Measurements from ENCODE around the gene RAB40B. TPM values are rescaled to one million over a fixed set of nuclear protein-coding genes. Genes with fewer than 3 reads are reported as not detected.

The RAB40B gene
- total RNA-seq, 4 donors from 2014 or later, result 10.4 to 25.5 (median 19.2) TPM

GRCh38 chr17:82674656-82675475 is 23.6 kb downstream of the RAB40B start:
- no peak for TF ChIP-seq POLR2AphosphoS5 (IDR thresholded peaks at IDR 0.05)
- no peak for TF ChIP-seq EP300 (IDR thresholded peaks at IDR 0.05)
- TF ChIP-seq POLR2A (IDR thresholded peaks at IDR 0.05), result no peak
- peak; percentile 19 for ATAC-seq
- WGBS, 2 donors (ENCODE audit: low coverage in 1 of 2), result 75 to 78% methylated on average over 9 to 13 of the region's 20 CpGs

GRCh38 chr17:82670661-82671450 is 27.6 kb downstream of the RAB40B start:
- WGBS, 2 donors (ENCODE audit: low coverage in 1 of 2), result 81 to 87% methylated on average over 10 to 16 of the region's 19 CpGs
- no peaks in the 10 kb centered on the region for H3K9me3 ChIP-seq
- peak overlapping the region in 2 of 4 donors; percentile 33 to 70 for H3K27ac ChIP-seq
- peaks cover 0 to 24% (median 0%) of the 10 kb centered on the region in 3 donors for H3K4me1 ChIP-seq
- TF ChIP-seq POLR2A (IDR thresholded peaks at IDR 0.05) (no peak), POLR2AphosphoS5 (IDR thresholded peaks at IDR 0.05) (no peak), EP300 (IDR thresholded peaks at IDR 0.05) (no peak), CTCF (IDR thresholded peaks at IDR 0.05) (no peak)
- no peak for ATAC-seq
- H3K36me3 ChIP-seq, result peaks cover 0 to 11% of the 10 kb centered on the region in 2 donors
- H3K4me3 ChIP-seq, result no peak overlapping the region
- H3K27me3 ChIP-seq, result no peaks in the 10 kb centered on the region

More at GRCh38 chr17:82674656-82675475, 23.6 kb downstream of the RAB40B start:
- H3K27me3 ChIP-seq, result no peaks in the 10 kb centered on the region
- no peak overlapping the region for H3K27ac ChIP-seq
- H3K4me3 ChIP-seq, result no peak overlapping the region
- H3K9me3 ChIP-seq, result no peaks in the 10 kb centered on the region
- H3K36me3 ChIP-seq, result no peaks in the 10 kb centered on the region
- H3K4me1 ChIP-seq, result peaks cover 0 to 8% (median 0%) of the 10 kb centered on the region in 3 donors

GRCh38 chr17:82668631-82669099 is 29.8 kb downstream of the RAB40B start:
- Histone ChIP-seq H3K27me3 (no peaks in the 10 kb centered on the region), H3K36me3 (peaks cover 0 to 18% of the 10 kb centered on the region in 2 donors), H3K4me3 (no peak overlapping the region), H3K9me3 (no peaks in the 10 kb centered on the region), H3K27ac (peak overlapping the region in 2 of 4 donors; percentile 37 to 70), H3K4me1 (peaks cover 0 to 24% (median 0%) of the 10 kb centered on the region in 3 donors)
- TF ChIP-seq EP300 (IDR thresholded peaks at IDR 0.05) (no peak), POLR2AphosphoS5 (IDR thresholded peaks at IDR 0.05) (no peak), POLR2A (IDR thresholded peaks at IDR 0.05) (no peak), CTCF (IDR thresholded peaks at IDR 0.05) (peak in 3 of 4 experiments; percentile 53 to 83 (median 58))
- ATAC-seq, result peak; percentile 87
- 37 to 80% methylated on average over 1 to 2 of the region's 20 CpGs for WGBS, 2 donors (ENCODE audit: low coverage in 1 of 2)

- peaks cover 0 to 23% of the 10 kb centered on the region in 2 donors for H3K36me3 ChIP-seq
- peaks cover 0 to 24% (median 0%) of the 10 kb centered on the region in 3 donors for H3K4me1 ChIP-seq
- 65% methylated on average over 2 of the region's 16 CpGs; no CpG with 5 or more reads in 1 of the 2 donors for WGBS, 2 donors (ENCODE audit: low coverage in 1 of 2)
- no peak for TF ChIP-seq CTCF (IDR thresholded peaks at IDR 0.05)
- no peak for TF ChIP-seq EP300 (IDR thresholded peaks at IDR 0.05)
- TF ChIP-seq POLR2A (IDR thresholded peaks at IDR 0.05), result no peak
- TF ChIP-seq POLR2AphosphoS5 (IDR thresholded peaks at IDR 0.05), result no peak
- no peaks in the 10 kb centered on the region for H3K27me3 ChIP-seq
- ATAC-seq, result no peak
- H3K27ac ChIP-seq, result peak overlapping the region in 2 of 4 donors; percentile 37 to 70
- H3K4me3 ChIP-seq, result no peak overlapping the region
- no peaks in the 10 kb centered on the region for H3K9me3 ChIP-seq
These were observed 30.4 kb downstream of the RAB40B start for GRCh38 chr17:82668024-82668630.

- TF ChIP-seq CTCF (IDR thresholded peaks at IDR 0.05) (no peak), EP300 (IDR thresholded peaks at IDR 0.05) (no peak)
- peaks cover 0 to 24% (median 0%) of the 10 kb centered on the region in 3 donors for H3K4me1 ChIP-seq
- no peak for ATAC-seq
- no peak overlapping the region for H3K27ac ChIP-seq
- WGBS, 2 donors (ENCODE audit: low coverage in 1 of 2), result 91% methylated on average over 4 of the region's 15 CpGs; no CpG with 5 or more reads in 1 of the 2 donors
- H3K9me3 ChIP-seq, result no peaks in the 10 kb centered on the region
- H3K4me3 ChIP-seq, result no peak overlapping the region
- H3K27me3 ChIP-seq, result no peaks in the 10 kb centered on the region
- peaks cover 0 to 28% of the 10 kb centered on the region in 2 donors for H3K36me3 ChIP-seq
These were observed 30.9 kb downstream of the RAB40B start for GRCh38 chr17:82667668-82668000.
